Measurements from ENCODE around the gene HAGHL. TPM values are rescaled to one million over a fixed set of nuclear protein-coding genes. Genes with fewer than 3 reads are reported as not detected.

HAGHL gene, protein sequence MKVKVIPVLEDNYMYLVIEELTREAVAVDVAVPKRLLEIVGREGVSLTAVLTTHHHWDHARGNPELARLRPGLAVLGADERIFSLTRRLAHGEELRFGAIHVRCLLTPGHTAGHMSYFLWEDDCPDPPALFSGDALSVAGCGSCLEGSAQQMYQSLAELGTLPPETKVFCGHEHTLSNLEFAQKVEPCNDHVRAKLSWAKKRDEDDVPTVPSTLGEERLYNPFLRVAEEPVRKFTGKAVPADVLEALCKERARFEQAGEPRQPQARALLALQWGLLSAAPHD
- 10 to 100 TPM in 1 of 2 donors, 1 to 10 TPM in 1; 4.1 to 26.7 TPM for total RNA-seq
- 10 to 100 TPM; 13.0 to 13.1 TPM for polyA plus RNA-seq
- long read RNA-seq, donor 1, partial matches to known transcripts = 0 of 12 reads
- long read RNA-seq, donor 1, other reads (novel, unspliced or antisense) = 11 of 12 reads
- long read RNA-seq, donor 2, partial matches to known transcripts = 0 of 2 reads
- long read RNA-seq, donor 2, other reads (novel, unspliced or antisense) = 0 of 2 reads
- long read RNA-seq, donor 3, partial matches to known transcripts = 5 of 5 reads
- long read RNA-seq, donor 3, other reads (novel, unspliced or antisense) = 0 of 5 reads
- long read RNA-seq, donor 4 = 0 reads
- long read RNA-seq, donor 5 = 0 reads

DNA sequence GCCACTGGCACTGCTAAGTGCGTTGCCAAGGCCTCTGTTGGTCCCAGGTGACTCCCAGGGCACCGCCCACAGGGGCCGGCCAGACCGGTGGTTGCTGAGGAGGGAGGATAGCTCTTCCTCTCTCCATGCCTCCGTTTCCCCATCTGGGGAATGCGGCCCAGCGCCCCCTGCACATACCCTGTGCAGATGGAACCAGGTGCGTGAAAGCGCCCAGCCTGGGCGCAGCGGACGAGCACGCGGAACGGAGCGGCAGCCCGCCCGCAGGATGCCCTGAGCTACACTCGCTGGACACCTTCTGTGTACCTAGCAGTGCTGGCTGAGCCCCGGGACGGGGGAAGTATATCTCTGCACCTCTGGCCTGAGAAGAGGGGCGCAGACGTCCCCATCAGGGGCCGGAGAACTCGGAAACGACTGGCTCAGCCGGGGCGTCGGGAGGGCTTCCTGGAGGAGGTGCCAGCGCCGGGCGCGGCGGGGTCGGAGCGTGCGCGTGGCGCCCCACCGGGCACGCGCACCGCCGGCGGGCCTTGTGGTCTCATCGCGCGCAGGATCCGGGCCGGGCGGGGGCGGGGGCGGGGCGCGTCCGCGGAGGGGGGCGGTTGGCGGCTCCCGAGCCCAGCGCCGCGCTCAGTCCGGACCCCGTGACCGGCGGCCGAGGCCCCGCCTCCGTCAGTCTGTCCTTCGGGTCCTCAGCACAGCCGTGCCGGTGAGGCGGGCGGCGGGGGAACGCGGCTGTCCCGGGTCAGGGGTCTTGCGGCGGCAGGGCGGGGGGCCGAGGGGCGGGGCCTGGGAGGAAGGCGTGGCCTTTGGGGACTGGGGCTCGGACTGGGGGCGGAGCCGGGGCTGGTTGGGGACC lies at the start of gene HAGHL, which contains the start of gene CCDC78:
Gene HAGHL, plus strand, starts transcription at position 669 of the 853 bp plus-strand sequence. CDS start 404 bp downstream, outside the sequence.
Gene CCDC78, minus strand, starts transcription at position 6 of the 853 bp plus-strand sequence. CDS start 76 bp downstream, outside the sequence.
- no peak within 1 kb of the TSS for H3K9ac ChIP-seq (ENCODE audit: insufficient read depth in 1 of 2, low read length in 2 of 2)
- peaks cover 0 to 12% (median 3%) of the 10 kb centered on the region in 5 donors for H3K4me1 ChIP-seq (ENCODE audit: control insufficient read depth in 5 of 5, insufficient read depth in 5 of 5, low read length in 5 of 5)
- H3K27me3 ChIP-seq (ENCODE audit: control insufficient read depth in 3 of 3, insufficient read depth in 3 of 3, low read length in 2 of 3) = peaks cover 0 to 7% (median 4%) of the 10 kb centered on the region in 3 donors
- peaks cover 0 to 10% (median 0%) of the 10 kb centered on the region in 4 donors for H3K36me3 ChIP-seq (ENCODE audit: control insufficient read depth in 4 of 4, insufficient read depth in 4 of 4, low read length in 4 of 4)
- WGBS, 2 donors = 2 to 3% methylated on average over 50 to 88 of the region's 88 CpGs
- DNase-seq = peak in 2 of 3 donors; percentile 11 to 39
- no peak for ATAC-seq (ENCODE audit: insufficient read depth, low FRiP score)
- peak within 1 kb of the TSS; percentile 40 for H3K4me3 ChIP-seq
- no peaks in the 10 kb centered on the region for H3K9me3 ChIP-seq (ENCODE audit: control insufficient read depth in 4 of 4, insufficient read depth in 3 of 4, low read length in 3 of 4)
- TF ChIP-seq CTCF (IDR thresholded peaks at IDR 0.05; ENCODE audit: control extremely low read depth, extremely low read depth) = no peak
- peak within 1 kb of the TSS; percentile 8 to 13 for H3K27ac ChIP-seq (ENCODE audit: low read depth in 1 of 2, low read length in 1 of 2)

DNA sequence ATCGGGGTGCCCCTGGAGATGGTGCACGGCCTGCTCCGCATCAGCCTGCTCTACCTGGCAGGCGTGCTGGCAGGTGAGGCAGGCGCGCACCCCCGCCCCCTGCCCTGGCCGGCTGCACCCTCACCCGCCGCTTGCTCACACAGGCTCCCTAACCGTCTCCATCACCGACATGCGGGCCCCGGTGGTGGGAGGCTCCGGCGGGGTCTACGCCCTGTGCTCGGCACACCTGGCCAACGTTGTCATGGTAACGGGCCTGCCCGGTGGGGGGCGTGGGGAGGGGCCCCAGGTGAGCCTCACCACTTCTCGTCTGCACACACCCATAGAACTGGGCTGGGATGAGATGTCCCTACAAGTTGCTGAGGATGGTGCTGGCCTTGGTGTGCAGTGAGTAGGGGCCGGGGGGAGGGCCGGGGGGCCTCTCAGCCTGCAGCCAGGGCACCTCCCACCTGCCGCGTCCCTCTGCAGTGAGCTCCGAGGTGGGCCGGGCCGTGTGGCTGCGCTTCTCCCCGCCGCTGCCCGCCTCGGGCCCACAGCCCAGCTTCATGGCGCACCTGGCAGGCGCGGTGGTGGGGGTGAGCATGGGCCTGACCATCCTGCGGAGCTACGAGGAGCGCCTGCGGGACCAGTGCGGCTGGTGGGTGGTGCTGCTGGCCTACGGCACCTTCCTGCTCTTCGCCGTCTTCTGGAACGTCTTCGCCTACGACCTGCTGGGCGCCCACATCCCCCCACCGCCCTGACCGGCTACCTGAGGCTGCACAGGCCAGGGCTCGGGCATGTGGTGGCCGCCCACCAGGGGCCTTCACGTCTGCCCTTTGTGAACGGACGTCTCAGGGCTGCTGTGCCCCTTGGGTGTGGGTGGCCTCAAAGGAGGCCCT lies 49.4 kb upstream of the HAGHL start:
- Histone ChIP-seq H3K9ac (ENCODE audit: insufficient read depth in 1 of 2, low read length in 2 of 2) (no peak overlapping the region), H3K9me3 (ENCODE audit: control insufficient read depth in 4 of 4, insufficient read depth in 3 of 4, low read length in 3 of 4) (peaks cover 0 to 2% (median 0%) of the 10 kb centered on the region in 4 donors), H3K27ac (ENCODE audit: low read depth in 1 of 2, low read length in 1 of 2) (no peak overlapping the region), H3K36me3 (ENCODE audit: control insufficient read depth in 4 of 4, insufficient read depth in 4 of 4, low read length in 4 of 4) (peaks cover 7 to 24% (median 14%) of the 10 kb centered on the region in 4 donors), H3K4me1 (ENCODE audit: control insufficient read depth in 5 of 5, insufficient read depth in 5 of 5, low read length in 5 of 5) (peaks cover 4 to 28% (median 17%) of the 10 kb centered on the region in 5 donors), H3K4me3 (no peak overlapping the region), H3K27me3 (ENCODE audit: control insufficient read depth in 3 of 3, insufficient read depth in 3 of 3, low read length in 2 of 3) (no peaks in the 10 kb centered on the region)
- ATAC-seq (ENCODE audit: insufficient read depth, low FRiP score) (no peak), DNase-seq (no peak)
- TF ChIP-seq CTCF (IDR thresholded peaks at IDR 0.05; ENCODE audit: control extremely low read depth, extremely low read depth) = no peak
- 54 to 62% methylated on average over 47 to 57 of the region's 57 CpGs for WGBS, 2 donors

GRCh38 chr16:678209-678857 lies 48.6 kb upstream of the HAGHL start:
- no peak overlapping the region for H3K4me3 ChIP-seq
- peaks cover 6 to 23% (median 15%) of the 10 kb centered on the region in 4 donors for H3K36me3 ChIP-seq (ENCODE audit: control insufficient read depth in 4 of 4, insufficient read depth in 4 of 4, low read length in 4 of 4)
- no peak for DNase-seq
- no peak for TF ChIP-seq CTCF (IDR thresholded peaks at IDR 0.05; ENCODE audit: control extremely low read depth, extremely low read depth)
- WGBS, 2 donors = 80 to 84% methylated on average over 19 to 21 of the region's 21 CpGs
- H3K27ac ChIP-seq (ENCODE audit: low read depth in 1 of 2, low read length in 1 of 2) = no peak overlapping the region
- no peak for ATAC-seq (ENCODE audit: insufficient read depth, low FRiP score)
- no peaks in the 10 kb centered on the region for H3K27me3 ChIP-seq (ENCODE audit: control insufficient read depth in 3 of 3, insufficient read depth in 3 of 3, low read length in 2 of 3)
- no peak overlapping the region for H3K9ac ChIP-seq (ENCODE audit: insufficient read depth in 1 of 2, low read length in 2 of 2)
- H3K4me1 ChIP-seq (ENCODE audit: control insufficient read depth in 5 of 5, insufficient read depth in 5 of 5, low read length in 5 of 5) = peaks cover 4 to 34% (median 20%) of the 10 kb centered on the region in 5 donors
- no peaks in the 10 kb centered on the region for H3K9me3 ChIP-seq (ENCODE audit: control insufficient read depth in 4 of 4, insufficient read depth in 3 of 4, low read length in 3 of 4)

Data from lung (tissue), 16 donors.